ENCODE measurements around the gene ANK3.

DNA sequence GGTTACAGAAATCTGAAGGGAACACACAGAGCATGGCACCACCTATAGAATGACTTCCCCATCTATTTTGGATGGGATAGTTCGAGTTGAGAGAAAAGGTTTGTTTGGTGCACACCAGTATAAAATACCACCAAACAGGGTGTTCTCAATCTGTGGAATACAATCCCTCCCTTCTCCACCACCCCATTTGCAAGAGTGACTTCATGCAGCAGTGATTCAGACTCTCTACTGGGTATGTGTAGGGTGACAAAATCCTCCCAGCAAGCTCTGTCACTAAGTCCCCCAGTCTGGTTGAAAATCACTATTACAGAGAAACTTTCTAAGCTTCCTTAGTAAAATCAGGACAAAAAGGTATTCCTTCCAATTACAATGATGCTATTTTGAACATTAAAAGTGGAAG is 69.0 kb downstream of the ANK3 start:
- TF ChIP-seq, protein P1, sequence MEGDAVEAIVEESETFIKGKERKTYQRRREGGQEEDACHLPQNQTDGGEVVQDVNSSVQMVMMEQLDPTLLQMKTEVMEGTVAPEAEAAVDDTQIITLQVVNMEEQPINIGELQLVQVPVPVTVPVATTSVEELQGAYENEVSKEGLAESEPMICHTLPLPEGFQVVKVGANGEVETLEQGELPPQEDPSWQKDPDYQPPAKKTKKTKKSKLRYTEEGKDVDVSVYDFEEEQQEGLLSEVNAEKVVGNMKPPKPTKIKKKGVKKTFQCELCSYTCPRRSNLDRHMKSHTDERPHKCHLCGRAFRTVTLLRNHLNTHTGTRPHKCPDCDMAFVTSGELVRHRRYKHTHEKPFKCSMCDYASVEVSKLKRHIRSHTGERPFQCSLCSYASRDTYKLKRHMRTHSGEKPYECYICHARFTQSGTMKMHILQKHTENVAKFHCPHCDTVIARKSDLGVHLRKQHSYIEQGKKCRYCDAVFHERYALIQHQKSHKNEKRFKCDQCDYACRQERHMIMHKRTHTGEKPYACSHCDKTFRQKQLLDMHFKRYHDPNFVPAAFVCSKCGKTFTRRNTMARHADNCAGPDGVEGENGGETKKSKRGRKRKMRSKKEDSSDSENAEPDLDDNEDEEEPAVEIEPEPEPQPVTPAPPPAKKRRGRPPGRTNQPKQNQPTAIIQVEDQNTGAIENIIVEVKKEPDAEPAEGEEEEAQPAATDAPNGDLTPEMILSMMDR (optimal IDR thresholded peaks at IDR 0.05 in 1 of 3, IDR thresholded peaks at IDR 0.05 in 1 of 3, conservative IDR thresholded peaks at IDR 0.05 in 1 of 3; ENCODE audit: extremely low read depth in 1 of 3, insufficient read depth in 2 of 3, low read length in 3 of 3): no peak
- TF ChIP-seq EZH2 (IDR thresholded peaks at IDR 0.05; ENCODE audit: low read length): no peak

Data from keratinocyte (primary cell).